Esophagus muscularis mucosa (tissue), 4 donors: ENCODE results near the gene SLC35G6. TPM values are rescaled to one million over a fixed set of nuclear protein-coding genes. Genes with fewer than 3 reads are reported as not detected.

Source experiments
- DNase-seq: peaks from one replicate; pipeline ENCODE4 v3.0.0-alpha.2; 2017; ENCODE audit errors: extremely low spot score
- H3K27ac ChIP-seq, 4 donors: fragments of 200-600 bp; sonication (generic); replicated peaks in 1 of 4; 1 replicate in 3 of 4; 2 replicates in 1 of 4; pipeline ENCODE4 v1.5.1; 2016 to 2019; ENCODE audit warnings: mild to moderate bottlenecking in 1 of 4
- H3K27me3 ChIP-seq, 4 donors: fragments of 200-600 bp; sonication (generic); one replicate each; pipeline versions ENCODE4 v1.5.1 to v1.6.0; 2016 to 2019
- H3K36me3 ChIP-seq, 4 donors: fragments of 200-600 bp; sonication (generic); one replicate each; pipeline ENCODE4 v1.5.1; 2016 to 2019
- H3K4me1 ChIP-seq, 4 donors: fragments of 200-600 bp; sonication (generic); one replicate each; pipeline ENCODE4 v1.5.1; 2016 to 2019
- H3K4me3 ChIP-seq, 4 donors: fragments of 200-600 bp; sonication (generic); 1 replicate in 2 of 4; 2 replicates in 2 of 4; pipeline ENCODE4 v1.5.1; 2016 to 2019; ENCODE audit warnings: mild to moderate bottlenecking in 4 of 4, moderate library complexity in 1 of 4
- H3K9me3 ChIP-seq, 4 donors: fragments of 200-600 bp; sonication (generic); 1 replicate in 3 of 4; 2 replicates in 1 of 4; pipeline ENCODE4 v1.5.1; 2016 to 2019
- CTCF ChIP-seq, 3 experiments: fragments of 200-600 bp in 2 of 3; fragments of 450-650 bp in 1 of 3; sonication (generic) in 2 of 3; IDR thresholded peaks; one replicate each; pipeline ENCODE4 v1.5.1; 2017 to 2019; ENCODE audit warnings: antibody characterized with exemption in 3 of 3, mild to moderate bottlenecking in 2 of 3, moderate library complexity in 1 of 3
- EP300 ChIP-seq: sonication (generic); formaldehyde crosslinking; IDR thresholded peaks from one replicate; pipeline ENCODE4 v1.6.1; 2017; ENCODE audit warnings: antibody characterized with exemption
- POLR2A ChIP-seq: fragments of 450-650 bp; IDR thresholded peaks from one replicate; pipeline ENCODE4 v1.6.1; 2017; ENCODE audit warnings: antibody characterized with exemption, moderate library complexity, mild to moderate bottlenecking, low read depth
- POLR2AphosphoS5 ChIP-seq, 2 donors: sonication (generic); formaldehyde crosslinking; IDR thresholded peaks; one replicate each; pipeline ENCODE4 v1.6.1; 2017; ENCODE audit warnings: antibody characterized with exemption in 2 of 2
- WGBS: methylation state at CpG from one replicate; pipeline ENCODE4 v1.1.5; 2018; 5-methylcytosine and 5-hydroxymethylcytosine counted together
- intact Hi-C: fragments of 100-400 bp; cut with DNase I; formaldehyde crosslinking; loops from one replicate; pipeline ENCODE4 v1.15.1; 2023
- total RNA-seq, 4 donors: library from RNA; depleted of rRNA; stranded (reverse); fragments of >200 nt; gene quantifications; one replicate each; pipeline versions ENCODE4 v1.1.0 to v1.2.1, GENCODE V29; 2016

SLC35G6 gene
- total RNA-seq, 4 donors from 2014 or later, result not detected

GRCh38 chr17:7465597-7466275 lies 15.5 kb upstream of the SLC35G6 start:
- H3K27ac ChIP-seq, result peak overlapping the region; percentile 43 to 71 (median 64)
- H3K36me3 ChIP-seq, result peaks cover 26 to 71% (median 52%) of the 10 kb centered on the region in 4 donors
- no peak for TF ChIP-seq CTCF (IDR thresholded peaks at IDR 0.05)
- no peak for TF ChIP-seq POLR2A
- TF ChIP-seq POLR2AphosphoS5 (IDR thresholded peaks at IDR 0.05), result no peak
- TF ChIP-seq EP300, result no peak
- 95% methylated on average over 24 of the region's 33 CpGs for WGBS
- DNase-seq, result no peak
- no peaks in the 10 kb centered on the region for H3K9me3 ChIP-seq
- peaks cover 39 to 58% (median 55%) of the 10 kb centered on the region in 4 donors for H3K4me1 ChIP-seq
- no peak overlapping the region for H3K4me3 ChIP-seq
- intact Hi-C loops, result no loop called here
- no peaks in the 10 kb centered on the region for H3K27me3 ChIP-seq

- Histone ChIP-seq H3K4me1 (peaks cover 43 to 63% (median 57%) of the 10 kb centered on the region in 4 donors), H3K27ac (peak overlapping the region; percentile 43 to 71 (median 64)), H3K36me3 (peaks cover 26 to 65% (median 52%) of the 10 kb centered on the region in 4 donors), H3K27me3 (no peaks in the 10 kb centered on the region), H3K9me3 (no peaks in the 10 kb centered on the region), H3K4me3 (no peak overlapping the region)
- intact Hi-C loops, result no loop called here
- TF ChIP-seq EP300, result no peak
- no peak for TF ChIP-seq POLR2A
- no peak for TF ChIP-seq POLR2AphosphoS5 (IDR thresholded peaks at IDR 0.05)
- TF ChIP-seq CTCF (IDR thresholded peaks at IDR 0.05), result no peak
- no peak for DNase-seq
- 80% methylated on average over 9 of the region's 9 CpGs for WGBS
Measured at GRCh38 chr17:7466318-7466638, 15.0 kb upstream of the SLC35G6 start.

GRCh38 chr17:7466639-7467341 lies 14.5 kb upstream of the SLC35G6 start:
- no peak for DNase-seq
- H3K4me3 ChIP-seq, result peak overlapping the region in 1 of 4 donors; percentile 18
- peak overlapping the region; percentile 43 to 71 (median 64) for H3K27ac ChIP-seq
- H3K4me1 ChIP-seq, result peaks cover 43 to 68% (median 61%) of the 10 kb centered on the region in 4 donors
- WGBS, result 78% methylated on average over 16 of the region's 16 CpGs
- no peaks in the 10 kb centered on the region for H3K27me3 ChIP-seq
- H3K36me3 ChIP-seq, result peaks cover 26 to 60% (median 49%) of the 10 kb centered on the region in 4 donors
- no peaks in the 10 kb centered on the region for H3K9me3 ChIP-seq
- intact Hi-C loops, result no loop called here
- TF ChIP-seq EP300 (no peak), CTCF (IDR thresholded peaks at IDR 0.05) (no peak), POLR2AphosphoS5 (IDR thresholded peaks at IDR 0.05) (peak in 1 of 2 donors; percentile 55), POLR2A (no peak)

- Histone ChIP-seq H3K9me3 (no peaks in the 10 kb centered on the region), H3K27ac (peak overlapping the region; percentile 43 to 71 (median 64)), H3K4me1 (peaks cover 50 to 72% (median 67%) of the 10 kb centered on the region in 4 donors), H3K36me3 (peaks cover 22 to 53% (median 42%) of the 10 kb centered on the region in 4 donors), H3K27me3 (no peaks in the 10 kb centered on the region), H3K4me3 (no peak overlapping the region)
- 100% methylated on average over 3 of the region's 3 CpGs for WGBS
- TF ChIP-seq POLR2AphosphoS5 (IDR thresholded peaks at IDR 0.05) (no peak), CTCF (IDR thresholded peaks at IDR 0.05) (no peak), EP300 (no peak), POLR2A (no peak)
- intact Hi-C loops, result no loop called here
- DNase-seq, result no peak
Measured at GRCh38 chr17:7467498-7467897, 13.7 kb upstream of the SLC35G6 start.
